Stimulated activated CD8-positive, alpha-beta memory T cell treated with anti-CD3 and anti-CD28 coated beads, Interleukin-4, amount 100 ng/mL, for 24 hours (primary cell): Measurements from ENCODE around the gene ZIC4.

ENCODE experiments used
- DNase-seq: peaks from one replicate; pipeline ENCODE4 v3.0.0-alpha.2; 2020; ENCODE audit warnings: low read depth

ZIC4 gene

GRCh38 chr3:147406028-147406931 lies at the start of gene ZIC4:
ZIC4 (minus strand) TSS chr3:147406543; CDS start chr3:147402797, 3,746 bp downstream.
- no peak for DNase-seq

DNA sequence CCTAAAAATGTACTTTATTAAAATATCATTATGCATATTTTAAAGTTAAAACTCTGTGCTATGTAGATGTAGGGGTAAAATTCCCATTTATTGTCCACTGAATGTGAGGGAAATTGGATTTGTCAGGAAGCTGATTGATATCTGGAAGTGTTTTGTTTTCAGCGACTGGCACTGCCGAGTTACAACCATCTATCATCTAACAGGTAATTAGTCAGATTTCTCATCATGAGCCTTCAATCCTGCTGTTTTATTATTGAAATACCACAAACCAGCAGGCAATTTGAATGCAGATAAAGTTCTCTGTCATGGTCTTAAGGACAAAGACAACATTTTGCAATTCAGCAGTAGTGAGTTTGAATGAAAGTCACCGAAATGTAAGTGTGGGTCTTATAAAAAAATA lies 43.3 kb upstream of the ZIC4 start:
- DNase-seq = no peak

DNA sequence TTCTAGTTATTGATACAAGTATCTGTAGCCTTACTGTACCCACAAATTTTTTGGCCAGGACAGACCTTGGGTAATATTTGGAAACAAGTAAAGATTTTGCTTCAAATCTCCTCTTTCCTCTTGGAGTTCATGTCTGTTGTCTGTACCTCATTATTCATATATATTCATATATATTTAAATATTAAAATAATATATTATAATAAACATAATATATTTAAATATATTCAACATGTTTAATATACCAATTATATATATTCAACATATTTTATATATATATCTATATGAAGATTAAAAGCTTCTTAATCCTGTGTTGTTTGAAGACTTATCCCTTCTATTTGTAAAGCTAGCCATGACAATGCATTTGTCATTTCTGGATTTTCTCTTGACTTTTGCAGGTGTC lies 40.9 kb upstream of the ZIC4 start:
- DNase-seq = no peak

DNA sequence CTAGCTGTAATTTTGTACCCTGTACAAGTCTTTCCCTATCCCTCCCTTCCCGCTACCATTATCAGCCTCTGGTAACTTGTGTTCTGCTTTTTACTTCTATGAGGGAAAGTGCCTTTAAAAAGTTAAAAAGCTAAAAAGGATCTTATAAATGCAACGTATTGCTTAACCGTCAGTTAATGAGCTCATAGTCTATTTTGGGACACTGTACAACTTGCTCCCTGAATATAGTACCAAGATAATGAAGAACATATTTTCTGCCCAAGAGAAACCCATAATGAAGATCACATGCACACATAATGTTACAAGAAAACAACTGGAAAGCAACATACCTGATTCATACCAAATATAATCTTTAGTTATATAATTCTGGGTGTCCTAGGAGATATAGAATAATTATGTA lies 25.4 kb upstream of the ZIC4 start:
- no peak for DNase-seq

DNA sequence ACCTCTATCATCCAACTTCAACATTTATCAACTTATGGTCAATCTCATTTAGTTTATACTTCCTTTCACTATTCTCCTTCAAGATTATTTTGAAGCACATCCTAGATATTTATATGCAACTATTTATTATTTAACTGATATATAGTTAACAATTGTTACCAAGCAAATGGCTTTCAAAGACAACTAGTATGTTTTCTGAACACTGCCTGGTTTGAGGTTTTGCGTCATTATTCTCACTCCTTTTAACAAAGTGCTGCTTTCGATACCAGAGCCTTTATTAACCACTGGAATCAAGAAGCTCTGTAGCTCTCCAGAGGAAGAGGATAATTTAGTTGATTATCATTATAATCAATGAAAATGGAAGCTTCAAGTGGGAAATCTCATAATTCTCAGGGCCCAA lies 22.4 kb upstream of the ZIC4 start:
- DNase-seq = no peak

GRCh38 chr3:147428326-147428725 lies 22.0 kb upstream of the ZIC4 start:
- DNase-seq = no peak

- no peak for DNase-seq
These were observed 21.4 kb upstream of the ZIC4 start for GRCh38 chr3:147427746-147428145.

GRCh38 chr3:147426931-147427330 lies 20.6 kb upstream of the ZIC4 start:
- DNase-seq = no peak

GRCh38 chr3:147425388-147425850 lies 19.1 kb upstream of the ZIC4 start:
- DNase-seq = no peak

GRCh38 chr3:147424581-147425387 lies 18.4 kb upstream of the ZIC4 start:
- DNase-seq = no peak

- no peak for DNase-seq
These were observed 17.6 kb upstream of the ZIC4 start for GRCh38 chr3:147423798-147424580.

GRCh38 chr3:147423537-147423797 lies 17.1 kb upstream of the ZIC4 start:
- DNase-seq = no peak

GRCh38 chr3:147422601-147423536 lies 16.5 kb upstream of the ZIC4 start:
- no peak for DNase-seq

GRCh38 chr3:147422196-147422595 lies 15.9 kb upstream of the ZIC4 start:
- no peak for DNase-seq

- no peak for DNase-seq
These were observed 15.0 kb upstream of the ZIC4 start for GRCh38 chr3:147421184-147421912.

DNA sequence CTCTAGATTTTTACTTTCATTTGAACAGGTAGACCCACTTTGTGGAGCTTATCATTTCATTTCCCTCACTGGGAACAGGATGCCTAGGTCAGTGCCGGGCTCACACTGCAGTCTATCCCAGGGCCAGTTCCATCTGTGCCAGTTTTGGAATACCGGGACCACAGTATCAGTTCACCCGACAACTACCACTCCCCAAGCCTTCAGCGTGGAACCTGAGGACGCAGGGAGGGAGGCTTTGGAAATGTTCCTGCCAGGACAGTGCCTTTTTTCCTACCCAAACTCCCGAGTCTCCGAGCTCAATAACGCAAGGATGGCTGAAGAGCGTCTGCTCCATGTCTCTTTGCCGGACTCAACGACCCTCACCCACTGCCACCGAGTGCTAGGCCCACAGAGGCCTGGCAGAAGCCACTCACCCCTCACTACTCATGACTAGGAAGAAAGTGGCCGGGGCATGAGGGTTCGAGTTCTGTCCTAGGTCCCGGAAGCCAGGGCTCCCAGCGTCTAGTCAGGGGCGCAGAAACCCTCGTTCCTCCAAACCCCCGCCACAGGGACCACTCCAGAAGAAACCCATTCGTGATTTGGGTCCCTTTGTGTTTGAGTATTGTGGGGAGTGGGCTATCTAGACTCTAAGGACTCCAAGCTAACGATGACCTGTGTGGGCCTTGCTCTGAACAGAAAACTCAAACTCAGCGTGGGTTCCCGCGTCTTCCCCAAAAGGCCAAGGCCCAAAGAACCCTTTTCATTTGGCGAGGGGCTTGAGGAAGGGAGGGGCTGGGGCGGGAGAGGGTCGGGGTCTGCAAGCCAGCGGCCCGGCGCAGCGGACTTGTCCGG lies 14.2 kb upstream of the ZIC4 start:
- DNase-seq = no peak

- no peak for DNase-seq
These were observed 13.5 kb upstream of the ZIC4 start for GRCh38 chr3:147419781-147420224.

DNA sequence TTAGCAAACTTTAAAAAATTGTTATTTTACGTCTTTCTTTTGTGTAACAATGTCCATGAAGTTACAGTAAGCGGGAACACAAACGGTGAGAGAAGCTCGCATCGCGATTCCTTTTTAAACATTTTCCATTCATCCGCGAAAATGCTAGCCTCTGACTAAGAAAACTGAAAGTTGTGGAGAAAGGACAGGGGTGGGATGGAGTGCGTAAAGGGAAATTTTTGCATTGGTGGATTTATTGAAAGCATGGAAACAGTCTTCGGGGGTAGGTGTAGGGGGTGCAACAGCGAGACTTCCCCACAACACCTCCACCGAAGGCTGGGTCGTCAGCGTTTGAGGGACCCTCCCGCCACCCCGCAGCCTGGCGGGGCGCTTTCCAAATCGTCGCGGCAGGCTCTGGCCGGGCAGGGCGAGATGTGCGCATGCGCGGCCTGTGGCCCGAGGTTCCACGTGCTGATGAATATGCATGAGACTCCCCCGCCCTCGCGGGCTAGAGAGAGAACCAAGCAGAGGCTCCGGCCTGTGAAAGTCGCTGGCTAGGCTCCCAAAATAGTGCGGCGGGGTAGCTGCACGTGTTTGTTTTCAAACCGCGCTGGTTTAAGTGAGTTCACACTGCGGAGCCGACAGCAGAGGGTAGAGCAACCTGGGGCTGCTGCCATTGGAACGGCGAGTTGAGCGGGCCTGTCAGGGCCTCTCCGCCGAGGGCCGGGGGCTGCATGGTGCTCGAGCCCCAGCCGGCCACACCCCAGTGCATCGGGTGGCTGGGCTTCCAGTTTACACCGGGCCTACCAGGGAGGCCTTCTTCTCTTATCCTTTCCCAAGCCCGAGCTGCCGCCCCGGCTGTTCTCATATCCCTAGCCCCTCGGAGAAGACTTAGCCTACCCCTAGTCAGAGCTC lies 12.7 kb upstream of the ZIC4 start:
- DNase-seq = no peak

GRCh38 chr3:147418371-147418781 lies 12.0 kb upstream of the ZIC4 start:
- no peak for DNase-seq
